ENCODE data around the gene GSE1.

The GSE1 gene

DNA sequence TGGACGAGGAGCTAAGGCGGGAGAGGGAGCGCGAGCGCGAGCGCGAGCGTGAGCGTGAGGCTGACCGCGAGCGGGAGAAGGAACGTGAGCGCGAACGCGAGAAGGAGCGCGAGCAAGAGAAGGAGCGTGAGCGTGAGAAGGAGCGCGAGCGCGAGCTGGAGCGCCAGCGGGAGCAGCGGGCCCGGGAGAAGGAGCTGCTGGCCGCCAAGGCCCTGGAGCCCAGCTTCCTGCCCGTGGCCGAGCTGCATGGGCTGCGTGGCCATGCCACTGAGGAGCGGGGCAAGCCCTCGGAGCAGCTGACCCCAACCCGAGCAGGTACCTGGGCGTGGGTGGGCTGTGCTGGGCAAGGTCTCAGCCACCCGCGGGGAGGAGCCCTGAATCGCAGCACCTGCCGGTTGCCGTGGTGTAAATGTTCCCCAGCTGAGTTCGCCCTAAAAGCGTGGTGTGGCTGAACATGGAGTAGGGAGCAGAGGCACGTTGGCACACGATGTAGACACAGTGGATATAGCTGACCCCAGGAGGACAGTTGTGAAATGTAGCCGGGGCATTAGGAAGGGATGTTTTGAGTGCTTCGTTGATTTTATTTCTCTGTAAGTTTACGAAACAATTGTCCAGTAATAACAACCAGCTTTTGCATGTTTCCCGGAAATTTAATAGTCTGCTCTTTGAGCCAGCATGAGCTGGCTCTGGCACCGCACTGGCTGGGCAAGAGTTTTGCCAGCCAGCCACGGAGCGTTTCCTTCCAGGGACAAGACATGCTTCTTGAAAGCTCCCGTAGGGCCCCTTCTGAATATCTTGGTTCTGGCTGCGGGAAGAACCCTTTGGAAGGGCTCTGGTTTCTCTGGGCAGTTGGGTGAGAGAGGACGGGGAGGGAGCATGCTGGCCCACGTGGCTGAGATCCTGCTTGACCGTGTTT lies 43.5 kb downstream of the GSE1 start:
- peaks cover 52 to 72% (median 62%) of the 10 kb centered on the region in 3 donors for H3K36me3 ChIP-seq
- no peak overlapping the region for H3K27ac ChIP-seq
- TF ChIP-seq, protein P1, sequence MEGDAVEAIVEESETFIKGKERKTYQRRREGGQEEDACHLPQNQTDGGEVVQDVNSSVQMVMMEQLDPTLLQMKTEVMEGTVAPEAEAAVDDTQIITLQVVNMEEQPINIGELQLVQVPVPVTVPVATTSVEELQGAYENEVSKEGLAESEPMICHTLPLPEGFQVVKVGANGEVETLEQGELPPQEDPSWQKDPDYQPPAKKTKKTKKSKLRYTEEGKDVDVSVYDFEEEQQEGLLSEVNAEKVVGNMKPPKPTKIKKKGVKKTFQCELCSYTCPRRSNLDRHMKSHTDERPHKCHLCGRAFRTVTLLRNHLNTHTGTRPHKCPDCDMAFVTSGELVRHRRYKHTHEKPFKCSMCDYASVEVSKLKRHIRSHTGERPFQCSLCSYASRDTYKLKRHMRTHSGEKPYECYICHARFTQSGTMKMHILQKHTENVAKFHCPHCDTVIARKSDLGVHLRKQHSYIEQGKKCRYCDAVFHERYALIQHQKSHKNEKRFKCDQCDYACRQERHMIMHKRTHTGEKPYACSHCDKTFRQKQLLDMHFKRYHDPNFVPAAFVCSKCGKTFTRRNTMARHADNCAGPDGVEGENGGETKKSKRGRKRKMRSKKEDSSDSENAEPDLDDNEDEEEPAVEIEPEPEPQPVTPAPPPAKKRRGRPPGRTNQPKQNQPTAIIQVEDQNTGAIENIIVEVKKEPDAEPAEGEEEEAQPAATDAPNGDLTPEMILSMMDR (IDR thresholded peaks at IDR 0.05): no peak
- H3K4me1 ChIP-seq: peaks cover 0 to 27% (median 15%) of the 10 kb centered on the region in 4 donors
- H3K27me3 ChIP-seq: no peaks in the 10 kb centered on the region
- intact Hi-C loops (cut with DNase I; ENCODE audit: low total_unique reads): no loop called here
- no peak for DNase-seq
- H3K9me3 ChIP-seq: no peaks in the 10 kb centered on the region
- no peak overlapping the region for H3K4me3 ChIP-seq

DNA sequence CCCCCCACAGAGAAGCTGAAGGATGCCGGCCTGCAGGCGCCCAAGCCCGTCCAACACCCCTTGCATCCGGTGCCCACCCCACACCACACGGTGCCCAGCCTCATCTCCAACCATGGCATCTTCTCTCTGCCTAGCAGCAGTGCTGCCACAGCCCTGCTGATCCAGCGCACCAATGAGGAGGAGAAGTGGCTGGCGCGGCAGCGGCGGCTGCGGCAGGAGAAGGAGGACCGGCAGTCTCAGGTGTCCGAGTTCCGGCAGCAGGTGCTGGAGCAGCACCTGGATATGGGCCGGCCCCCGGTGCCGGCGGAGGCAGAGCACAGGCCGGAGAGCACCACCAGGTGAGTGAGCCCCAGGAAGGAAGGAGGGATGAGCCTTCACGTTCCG lies 44.1 kb downstream of the GSE1 start:
- H3K4me3 ChIP-seq: no peak overlapping the region
- H3K36me3 ChIP-seq: peaks cover 58 to 79% (median 69%) of the 10 kb centered on the region in 3 donors
- H3K9me3 ChIP-seq: no peaks in the 10 kb centered on the region
- TF ChIP-seq, protein P1 (IDR thresholded peaks at IDR 0.05): no peak
- no peaks in the 10 kb centered on the region for H3K27me3 ChIP-seq
- intact Hi-C loops (cut with DNase I; ENCODE audit: low total_unique reads): no loop called here
- no peak overlapping the region for H3K27ac ChIP-seq
- no peak for DNase-seq
- peaks cover 0 to 20% (median 12%) of the 10 kb centered on the region in 4 donors for H3K4me1 ChIP-seq

DNA sequence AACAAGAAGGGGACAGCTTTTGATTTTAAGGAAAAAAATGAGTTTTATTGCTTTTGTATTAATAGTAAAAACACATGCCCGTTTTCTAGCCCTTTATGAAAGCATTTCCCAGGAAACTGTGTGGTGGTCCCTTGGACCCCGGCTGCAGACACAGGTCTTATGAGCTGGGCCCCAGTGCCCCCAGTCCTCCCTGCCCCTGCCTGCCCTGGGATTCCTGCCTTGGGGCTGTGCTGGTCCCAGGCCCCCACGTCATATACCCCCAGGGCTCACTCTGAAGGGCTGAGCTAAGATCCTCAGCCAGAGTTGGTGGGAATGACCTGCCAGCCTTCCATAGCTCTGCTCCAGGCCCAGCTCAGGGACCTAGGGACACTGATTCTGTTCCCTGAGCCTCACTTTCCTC lies 44.9 kb downstream of the GSE1 start:
- TF ChIP-seq, protein P1 (IDR thresholded peaks at IDR 0.05): no peak

DNA sequence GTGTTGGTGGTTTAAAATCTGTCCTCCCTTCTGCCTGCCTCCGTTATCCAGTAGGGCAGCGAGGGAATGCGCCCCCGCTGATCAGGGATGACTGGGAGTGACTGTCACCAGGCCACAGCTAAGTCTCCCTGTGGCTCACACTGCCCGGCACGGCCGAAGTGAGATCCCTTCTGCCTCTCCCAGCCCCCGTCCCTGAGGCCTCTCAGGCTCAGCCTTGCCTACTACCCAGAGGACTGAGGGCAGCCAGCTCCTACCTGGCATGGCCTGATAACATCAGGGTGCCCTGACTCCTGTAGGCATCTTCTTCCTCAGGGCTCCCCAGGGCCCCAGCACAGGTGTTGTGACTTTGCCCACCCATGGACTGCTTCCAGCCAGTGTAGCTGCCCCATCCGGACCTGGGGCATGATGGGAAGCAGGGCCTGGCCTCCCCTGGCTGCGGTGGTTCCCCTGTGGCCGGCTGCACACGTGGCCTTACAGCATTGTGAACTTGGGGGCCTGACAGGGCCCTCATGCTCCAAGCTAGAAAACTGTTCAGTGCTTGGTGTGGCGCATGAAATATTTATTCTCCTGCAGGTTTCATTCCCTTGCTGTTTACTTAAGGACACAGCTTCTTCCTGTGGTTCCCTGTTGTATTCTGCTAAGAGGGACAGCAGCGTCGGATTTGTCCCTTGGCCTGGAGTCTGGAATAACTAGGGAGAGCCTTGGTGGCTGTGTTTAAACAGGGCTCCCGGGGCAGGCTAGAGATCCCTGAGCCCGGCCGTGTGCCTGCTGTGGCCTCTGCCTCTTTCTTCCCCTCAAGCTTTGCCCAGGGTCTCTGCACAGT lies 45.6 kb downstream of the GSE1 start:
- no peak for DNase-seq

More for the DNA sequence above, 44.9 kb downstream of the GSE1 start:
- Histone ChIP-seq H3K9me3 (no peaks in the 10 kb centered on the region), H3K4me3 (no peak overlapping the region), H3K36me3 (peaks cover 62 to 86% (median 76%) of the 10 kb centered on the region in 3 donors), H3K4me1 (peaks cover 0 to 14% (median 8%) of the 10 kb centered on the region in 4 donors), H3K27me3 (no peaks in the 10 kb centered on the region), H3K27ac (no peak overlapping the region)
- intact Hi-C loops (cut with DNase I; ENCODE audit: low total_unique reads): no loop called here
- no peak for DNase-seq

DNA sequence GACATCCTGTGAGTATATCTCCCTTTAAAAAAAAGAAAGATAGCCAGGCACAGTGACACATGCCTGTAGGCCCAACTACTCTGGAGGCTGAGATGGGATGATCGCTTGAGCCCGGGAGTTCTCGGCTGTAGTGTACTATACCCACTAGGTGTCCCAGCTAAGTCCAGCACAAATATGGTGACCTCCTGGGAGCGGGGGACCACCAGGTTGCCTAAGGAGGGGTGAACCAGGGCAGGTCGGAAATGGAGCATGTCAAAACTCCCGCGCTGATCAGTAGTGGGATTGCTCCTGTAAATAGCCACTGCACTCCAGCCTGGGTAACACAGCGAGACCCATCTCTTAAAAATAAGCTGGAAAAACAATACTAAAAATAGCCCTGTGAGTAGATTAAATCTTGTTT lies 46.2 kb downstream of the GSE1 start:
- Histone ChIP-seq H3K4me3 (no peak overlapping the region), H3K27me3 (no peaks in the 10 kb centered on the region), H3K9me3 (no peaks in the 10 kb centered on the region), H3K36me3 (peaks cover 70 to 90% (median 86%) of the 10 kb centered on the region in 3 donors), H3K27ac (no peak overlapping the region), H3K4me1 (peaks cover 0 to 2% (median 0%) of the 10 kb centered on the region in 4 donors)
- TF ChIP-seq, protein P1 (IDR thresholded peaks at IDR 0.05): no peak
- intact Hi-C loops (cut with DNase I; ENCODE audit: low total_unique reads): no loop called here
- no peak for DNase-seq

More for the DNA sequence above, 45.6 kb downstream of the GSE1 start:
- H3K9me3 ChIP-seq: no peaks in the 10 kb centered on the region
- no peaks in the 10 kb centered on the region for H3K27me3 ChIP-seq
- H3K4me3 ChIP-seq: no peak overlapping the region
- no peak overlapping the region for H3K27ac ChIP-seq
- intact Hi-C loops (cut with DNase I; ENCODE audit: low total_unique reads): no loop called here
- TF ChIP-seq, protein P1 (IDR thresholded peaks at IDR 0.05): no peak
- H3K4me1 ChIP-seq: peaks cover 0 to 8% (median 3%) of the 10 kb centered on the region in 4 donors
- H3K36me3 ChIP-seq: peaks cover 69 to 90% (median 84%) of the 10 kb centered on the region in 3 donors
